Measurements from ENCODE around the gene NADK. TPM values are rescaled to one million over a fixed set of nuclear protein-coding genes. Genes with fewer than 3 reads are reported as not detected.

Gene NADK
- total and polyA plus RNA-seq, 2 of the 13 experiments (the other 11 are each of a cell fraction or from before 2014, with no cell fraction given): 56.6 to 60.1 TPM

GRCh38 chr1:1768249-1768992 lies 9.8 kb downstream of the NADK start (continued):
- TF ChIP-seq ARID3A (IDR thresholded peaks at IDR 0.05; ENCODE audit: low read depth, low read length) (no peak), IRF1 (CRISPR knock-in tag; IDR thresholded peaks at IDR 0.05; ENCODE audit: low read depth) (no peak), TAF15 (IDR thresholded peaks at IDR 0.05; ENCODE audit: low read depth, low read length, poor library complexity, severe bottlenecking) (no peak), ZNF318 (CRISPR knock-in tag; IDR thresholded peaks at IDR 0.05) (no peak), ZNF225 (CRISPR knock-in tag; IDR thresholded peaks at IDR 0.05) (no peak), ZFX (CRISPR knock-in tag; IDR thresholded peaks at IDR 0.05; ENCODE audit: low read depth) (peak; percentile 14; the same call in 1 of the 2 replicates), KLF16 (CRISPR knock-in tag; IDR thresholded peaks at IDR 0.05) (no peak), ATF3 (CRISPR knock-in tag; IDR thresholded peaks at IDR 0.05) (no peak), SPEN (CRISPR knock-in tag; IDR thresholded peaks at IDR 0.05; ENCODE audit: low read depth) (no peak), MNT (IDR thresholded peaks at IDR 0.05) (no peak)
- TF ChIP-seq, protein P1, sequence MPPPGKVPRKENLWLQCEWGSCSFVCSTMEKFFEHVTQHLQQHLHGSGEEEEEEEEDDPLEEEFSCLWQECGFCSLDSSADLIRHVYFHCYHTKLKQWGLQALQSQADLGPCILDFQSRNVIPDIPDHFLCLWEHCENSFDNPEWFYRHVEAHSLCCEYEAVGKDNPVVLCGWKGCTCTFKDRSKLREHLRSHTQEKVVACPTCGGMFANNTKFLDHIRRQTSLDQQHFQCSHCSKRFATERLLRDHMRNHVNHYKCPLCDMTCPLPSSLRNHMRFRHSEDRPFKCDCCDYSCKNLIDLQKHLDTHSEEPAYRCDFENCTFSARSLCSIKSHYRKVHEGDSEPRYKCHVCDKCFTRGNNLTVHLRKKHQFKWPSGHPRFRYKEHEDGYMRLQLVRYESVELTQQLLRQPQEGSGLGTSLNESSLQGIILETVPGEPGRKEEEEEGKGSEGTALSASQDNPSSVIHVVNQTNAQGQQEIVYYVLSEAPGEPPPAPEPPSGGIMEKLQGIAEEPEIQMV (CRISPR knock-in tag; IDR thresholded peaks at IDR 0.05; ENCODE audit: low read depth): no peak
- TF ChIP-seq, protein P2, sequence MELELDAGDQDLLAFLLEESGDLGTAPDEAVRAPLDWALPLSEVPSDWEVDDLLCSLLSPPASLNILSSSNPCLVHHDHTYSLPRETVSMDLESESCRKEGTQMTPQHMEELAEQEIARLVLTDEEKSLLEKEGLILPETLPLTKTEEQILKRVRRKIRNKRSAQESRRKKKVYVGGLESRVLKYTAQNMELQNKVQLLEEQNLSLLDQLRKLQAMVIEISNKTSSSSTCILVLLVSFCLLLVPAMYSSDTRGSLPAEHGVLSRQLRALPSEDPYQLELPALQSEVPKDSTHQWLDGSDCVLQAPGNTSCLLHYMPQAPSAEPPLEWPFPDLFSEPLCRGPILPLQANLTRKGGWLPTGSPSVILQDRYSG (CRISPR knock-in tag; IDR thresholded peaks at IDR 0.05): no peak

Measured in HepG2 (cell line).